ENCODE data around the gene OR51Q1.

The OR51Q1 gene

GRCh38 chr11:5421811-5422210 lies at the start of gene OR51Q1:
Gene OR51Q1, plus strand, starts transcription at chr11:5422111. Its CDS starts 90 bp downstream, at chr11:5422201.
- DNase-seq, result no peak

DNA sequence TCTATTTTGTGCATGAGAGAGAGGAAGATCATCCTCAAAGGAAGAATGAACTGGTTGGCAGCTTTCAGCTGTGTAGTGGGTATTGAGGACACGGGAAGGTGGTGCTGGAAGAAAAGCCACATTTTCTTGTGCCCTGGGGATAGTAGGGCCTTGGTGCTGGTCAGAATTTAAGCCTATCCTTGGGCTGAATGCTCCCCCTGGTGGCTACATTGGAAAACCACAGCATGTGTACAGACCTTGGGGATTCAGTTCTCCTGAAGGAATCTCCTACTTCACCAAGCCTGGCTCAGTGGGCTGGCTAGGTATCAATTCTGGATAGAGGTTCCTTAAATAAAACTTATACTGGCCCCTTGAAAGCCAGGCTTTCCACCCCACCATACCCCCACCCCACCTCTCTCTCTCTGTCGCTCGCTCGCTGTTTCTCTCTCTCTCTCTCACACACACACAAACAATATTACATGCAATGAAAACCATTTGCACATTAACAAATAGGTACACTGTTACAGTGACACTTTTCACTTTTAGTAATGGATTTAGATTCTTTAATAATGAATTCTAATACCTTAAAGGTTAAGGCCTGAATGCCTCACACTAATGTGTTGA lies 41.1 kb upstream of the OR51Q1 start:
- peak; percentile 76 for DNase-seq

DNA sequence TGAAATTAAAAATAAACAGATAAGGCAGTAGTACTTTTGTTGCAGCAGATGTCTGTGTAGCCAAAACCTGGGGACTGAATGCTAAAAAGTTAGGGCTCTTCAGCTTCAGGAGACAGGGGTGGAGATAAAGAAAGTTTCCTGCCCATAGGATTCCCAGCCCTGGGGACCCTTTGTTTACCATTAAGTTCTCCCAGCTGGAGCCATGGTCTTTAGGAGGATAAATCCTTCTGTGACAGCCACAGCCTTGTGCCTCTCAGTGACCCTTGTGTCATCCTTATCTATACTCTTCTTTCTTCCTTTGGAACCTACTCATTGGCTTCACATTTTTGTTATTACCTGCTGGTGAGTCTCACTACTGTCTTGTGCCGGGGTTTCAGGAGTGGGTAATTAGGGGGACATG lies 38.3 kb upstream of the OR51Q1 start, which contains the start of gene OR51M1:
OR51M1 (plus strand) TSS at position 237 of the 400 bp plus-strand sequence. CDS start 5,587 bp downstream, outside the sequence.
- no peak for DNase-seq

GRCh38 chr11:5384335-5384734 lies 37.6 kb upstream of the OR51Q1 start:
- DNase-seq, result no peak

- no peak for DNase-seq
Observed at GRCh38 chr11:5390210-5390609, 31.7 kb upstream of the OR51Q1 start.

DNA sequence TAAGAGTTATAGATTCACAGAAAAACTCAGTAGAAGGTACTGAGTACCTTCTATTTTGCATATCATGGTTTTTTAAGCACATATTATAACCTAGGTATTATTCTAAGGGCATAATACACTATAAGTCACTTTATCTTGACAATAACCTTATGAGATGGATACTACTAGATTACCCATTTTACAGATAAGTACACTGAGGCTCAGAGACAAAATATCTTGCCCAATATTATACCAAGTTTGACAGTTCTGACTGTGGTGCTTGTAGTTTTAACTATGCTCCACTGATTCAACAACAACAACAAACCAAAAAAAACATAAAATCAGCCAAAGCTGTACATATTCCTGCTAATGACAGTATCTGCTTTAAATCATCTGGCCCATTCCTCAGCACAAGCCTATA lies 27.8 kb upstream of the OR51Q1 start:
- DNase-seq, result no peak

DNA sequence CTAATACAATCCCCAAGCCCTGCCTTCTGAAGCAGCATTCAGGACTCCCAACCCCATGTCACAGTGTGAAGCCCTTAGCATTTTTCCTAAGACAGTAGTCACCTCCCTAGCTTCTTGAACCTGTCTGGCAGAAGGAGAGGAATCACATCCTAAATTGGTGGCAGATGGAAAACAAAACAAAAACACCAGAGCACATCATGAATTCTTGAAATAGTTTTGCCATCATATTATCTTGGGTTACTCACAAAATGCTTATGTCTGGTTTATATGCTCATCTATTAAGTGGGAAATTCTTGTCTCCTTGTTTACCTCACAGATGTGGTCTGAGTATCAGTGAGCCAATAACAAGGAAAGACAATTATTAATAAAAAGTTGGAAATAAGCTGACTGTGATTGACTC lies 23.0 kb upstream of the OR51Q1 start:
- no peak for DNase-seq

GRCh38 chr11:5405173-5405572 lies 16.7 kb upstream of the OR51Q1 start:
- no peak for DNase-seq

DNA sequence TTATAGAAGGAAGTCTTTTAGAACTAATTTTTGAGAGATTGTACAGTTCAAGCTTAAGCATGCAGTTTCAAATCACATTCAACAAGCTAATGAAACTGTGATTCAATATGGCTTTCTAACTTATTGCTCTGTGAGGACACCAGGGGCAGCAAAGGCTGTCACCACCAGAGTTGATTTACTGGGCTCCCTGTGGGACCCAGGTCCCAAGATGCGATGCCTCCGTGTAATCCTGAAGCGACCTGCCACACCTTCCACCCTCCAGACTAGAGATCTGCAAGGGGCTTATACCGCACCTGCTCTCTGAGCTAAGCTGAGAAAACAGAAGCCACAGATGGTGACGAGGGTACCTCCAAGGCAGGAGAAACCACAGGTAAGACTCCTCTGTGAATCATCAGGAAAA lies 918 bp upstream of the OR51Q1 start:
- no peak for DNase-seq

- no peak for DNase-seq
Observed at GRCh38 chr11:5423131-5423530, 1.2 kb downstream of the OR51Q1 start.

DNA sequence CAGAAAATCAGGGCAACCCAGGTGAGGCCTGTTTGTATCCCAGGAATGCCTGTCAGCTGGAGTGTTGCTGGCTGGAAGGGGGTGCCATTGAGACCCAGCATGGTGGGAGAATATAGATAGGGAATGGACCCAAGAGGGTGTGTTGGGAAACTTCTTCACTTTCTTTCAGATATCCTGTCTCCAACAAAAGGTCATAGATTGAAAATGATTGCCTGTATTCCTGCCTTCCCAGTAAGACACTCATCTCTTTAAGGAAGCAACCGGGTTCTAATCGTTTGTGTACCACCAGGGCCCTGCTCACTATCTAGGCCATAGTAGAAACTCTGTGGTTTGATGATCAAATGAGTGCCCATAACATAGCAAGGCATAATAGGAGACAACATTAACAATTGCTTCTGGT lies 19.5 kb downstream of the OR51Q1 start, which contains the start of gene OR51I1:
OR51I1 (minus strand) TSS at position 101 of the 400 bp plus-strand sequence; CDS start at position 101, 0 bp downstream.
- DNase-seq, result no peak

DNA sequence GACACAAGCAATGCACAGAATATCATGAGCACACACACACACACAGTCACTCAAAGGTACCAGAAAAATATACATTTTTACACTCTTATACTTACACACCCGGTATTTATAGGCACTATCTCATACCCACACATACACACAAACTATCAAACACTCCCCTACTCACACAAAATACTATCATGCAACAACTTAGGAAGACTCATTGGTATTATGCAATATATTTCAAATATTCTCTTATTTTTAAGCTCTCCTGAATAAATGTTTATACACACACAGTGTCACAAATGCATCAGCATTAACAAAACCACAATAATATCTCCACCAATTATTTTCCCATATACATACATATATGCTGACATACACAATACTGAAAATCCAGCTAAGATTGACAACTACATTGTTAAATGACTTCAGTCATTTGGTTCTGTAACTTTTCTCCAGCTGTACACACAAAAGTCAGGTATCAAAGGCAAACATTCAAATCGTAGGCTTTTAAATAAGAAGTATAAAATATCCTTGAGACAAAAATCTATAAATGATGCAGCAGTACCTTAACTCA lies 22.0 kb downstream of the OR51Q1 start:
- no peak for DNase-seq

- DNase-seq, result no peak
Observed at GRCh38 chr11:5449023-5449422, 27.1 kb downstream of the OR51Q1 start, which contains the start of gene OR51I2. Gene OR51I2, plus strand, starts transcription at chr11:5449323. Its CDS starts 4,166 bp downstream, at chr11:5453489.

- DNase-seq, result no peak
Observed at GRCh38 chr11:5449432-5449831, 27.5 kb downstream of the OR51Q1 start.

- no peak for DNase-seq
Observed at GRCh38 chr11:5460983-5461621, 39.2 kb downstream of the OR51Q1 start.

DNA sequence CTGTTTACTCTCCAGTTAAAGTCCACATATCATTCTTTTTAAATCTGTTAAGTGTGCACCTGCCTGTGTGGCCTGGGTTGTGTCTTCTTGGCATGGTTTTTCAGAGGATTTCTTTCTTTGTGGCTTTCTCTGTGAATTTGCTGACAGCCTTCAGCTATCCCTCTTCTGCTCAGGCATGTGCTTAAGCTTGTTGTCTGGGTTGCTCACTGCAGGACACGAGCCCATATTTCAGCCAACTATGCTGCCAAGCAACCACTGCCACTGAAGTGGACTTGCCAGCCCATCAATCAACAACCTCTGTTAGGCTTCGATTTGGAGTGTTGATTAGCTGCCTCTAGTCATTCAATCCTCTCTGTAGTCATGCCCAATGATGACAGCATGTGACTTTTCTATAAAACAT lies 45.6 kb downstream of the OR51Q1 start:
- no peak for DNase-seq

Measured in OCI-M1 (cell line).